Transverse colon (tissue), 4 donors: ENCODE measurements around the gene RNU1-2.
"Not testable (repeated sequence)": the region's sequence is repeated elsewhere in the genome, so short reads cannot be mapped to it uniquely, and the experiment has no call there.

Experiments
- CTCF ChIP-seq, 5 experiments: fragments of 200-600 bp in 3 of 5; fragments of 450-650 bp in 2 of 5; sonication (generic) in 3 of 5; IDR thresholded peaks; 1 replicate in 2 of 5; 2 replicates in 3 of 5; pipeline ENCODE4 v1.5.1; 2016 to 2017; ENCODE audit warnings: antibody characterized with exemption in 5 of 5, inconsistent platforms in 3 of 5, mild to moderate bottlenecking in 2 of 5, moderate library complexity in 1 of 5
- EP300 ChIP-seq: sonication (generic); formaldehyde crosslinking; IDR thresholded peaks from one replicate; pipeline ENCODE4 v1.6.1; 2017; ENCODE audit warnings: antibody characterized with exemption, low read depth
- POLR2A ChIP-seq: fragments of 450-650 bp; IDR thresholded peaks from one replicate; pipeline ENCODE4 v1.6.1; 2016; ENCODE audit warnings: antibody characterized with exemption, mild to moderate bottlenecking, moderate library complexity
- POLR2AphosphoS5 ChIP-seq, 3 donors: sonication (generic); formaldehyde crosslinking; IDR thresholded peaks; one replicate each; pipeline ENCODE4 v1.6.1; 2016; ENCODE audit warnings: antibody characterized with exemption in 3 of 3

- TF ChIP-seq EP300; CTCF (IDR thresholded peaks at IDR 0.05); POLR2A; POLR2AphosphoS5 (IDR thresholded peaks at IDR 0.05): not testable (repeated sequence)
Measured at GRCh38 chr1:16871171-16871570, 24.6 kb upstream of the RNU1-2 start.
